ENCODE results near the gene C2orf81.
A peak's percentile ranks its signal among the peaks of the same experiment; 100 is the strongest.
"Not testable (repeated sequence)": the region's sequence is repeated elsewhere in the genome, so short reads cannot be mapped to it uniquely, and the experiment has no call there.

Gene C2orf81

DNA sequence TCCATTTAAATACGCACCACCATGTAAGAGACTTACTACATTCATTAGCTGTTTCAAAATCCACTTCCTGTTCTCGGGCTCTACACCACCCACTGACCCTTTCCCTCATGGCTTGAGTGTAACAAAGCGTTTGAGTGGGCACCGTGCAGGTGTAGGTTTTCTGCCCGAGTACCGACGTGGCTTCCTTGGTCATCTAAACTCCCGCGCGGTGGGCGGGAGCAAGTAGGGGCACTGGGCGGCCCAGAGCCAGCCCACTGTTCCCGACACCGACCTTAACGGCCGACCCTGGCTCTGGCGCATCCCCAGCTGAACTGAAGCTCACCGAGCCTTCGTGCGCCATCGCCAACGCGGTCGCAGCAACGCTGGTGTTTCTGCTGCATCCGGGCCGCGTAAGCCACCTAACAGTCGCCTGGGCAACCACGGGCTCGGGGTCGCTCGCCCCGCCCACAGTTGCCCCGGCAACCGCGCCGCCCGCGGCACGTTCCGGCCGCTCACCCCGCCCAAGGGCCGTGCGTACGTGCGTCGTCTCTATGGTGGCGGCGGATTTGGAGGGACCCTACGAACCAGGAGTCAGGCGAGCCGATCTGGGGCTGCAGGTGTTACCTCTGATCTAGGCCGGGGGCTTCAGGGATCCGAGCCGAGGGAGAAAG lies at the start of gene C2orf81, which contains the start of gene WDR54:
Gene C2orf81, minus strand, starts transcription at position 399 of the 650 bp plus-strand sequence. Its CDS starts 59 bp downstream, at position 340.
Gene WDR54, plus strand, starts transcription at position 510 of the 650 bp plus-strand sequence. CDS start 424 bp downstream, outside the sequence.
- peak; percentile 91 for DNase-seq
- in situ Hi-C loops (cut with HindIII; ENCODE audit: low pct_ligation_motif_present, low pct_unique_long_range_greater_than_20kb, low sequenced_read_pairs): no loop called here

DNA sequence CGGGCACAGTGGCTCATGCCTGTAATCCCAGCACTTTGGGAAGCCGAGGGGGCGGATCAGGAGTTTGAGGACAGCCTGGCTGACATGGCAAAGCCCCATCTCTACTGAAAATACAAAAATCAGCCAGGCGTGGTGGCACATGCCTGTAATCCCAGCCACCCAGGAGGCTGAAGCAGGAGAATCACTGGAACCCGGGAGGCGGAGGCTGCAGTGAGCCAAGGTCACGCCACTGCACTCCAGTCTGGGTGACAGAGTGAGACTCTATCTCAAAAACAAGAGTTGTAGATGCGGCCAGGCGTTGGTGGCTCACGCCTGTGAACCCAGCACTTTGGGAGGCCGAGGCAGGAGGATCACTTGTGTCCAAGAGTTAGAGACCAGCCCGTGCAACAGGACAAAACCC lies 49.3 kb upstream of the C2orf81 start:
- DNase-seq; in situ Hi-C loops (cut with HindIII; ENCODE audit: low pct_ligation_motif_present, low pct_unique_long_range_greater_than_20kb, low sequenced_read_pairs): not testable (repeated sequence)

- in situ Hi-C loops (cut with HindIII; ENCODE audit: low pct_ligation_motif_present, low pct_unique_long_range_greater_than_20kb, low sequenced_read_pairs): no loop called here
- no peak for DNase-seq
Measured at GRCh38 chr2:74464406-74464805, 43.0 kb upstream of the C2orf81 start.

GRCh38 chr2:74462786-74463105 lies 41.3 kb upstream of the C2orf81 start:
- in situ Hi-C loops (cut with HindIII; ENCODE audit: low pct_ligation_motif_present, low pct_unique_long_range_greater_than_20kb, low sequenced_read_pairs): no loop called here

DNA sequence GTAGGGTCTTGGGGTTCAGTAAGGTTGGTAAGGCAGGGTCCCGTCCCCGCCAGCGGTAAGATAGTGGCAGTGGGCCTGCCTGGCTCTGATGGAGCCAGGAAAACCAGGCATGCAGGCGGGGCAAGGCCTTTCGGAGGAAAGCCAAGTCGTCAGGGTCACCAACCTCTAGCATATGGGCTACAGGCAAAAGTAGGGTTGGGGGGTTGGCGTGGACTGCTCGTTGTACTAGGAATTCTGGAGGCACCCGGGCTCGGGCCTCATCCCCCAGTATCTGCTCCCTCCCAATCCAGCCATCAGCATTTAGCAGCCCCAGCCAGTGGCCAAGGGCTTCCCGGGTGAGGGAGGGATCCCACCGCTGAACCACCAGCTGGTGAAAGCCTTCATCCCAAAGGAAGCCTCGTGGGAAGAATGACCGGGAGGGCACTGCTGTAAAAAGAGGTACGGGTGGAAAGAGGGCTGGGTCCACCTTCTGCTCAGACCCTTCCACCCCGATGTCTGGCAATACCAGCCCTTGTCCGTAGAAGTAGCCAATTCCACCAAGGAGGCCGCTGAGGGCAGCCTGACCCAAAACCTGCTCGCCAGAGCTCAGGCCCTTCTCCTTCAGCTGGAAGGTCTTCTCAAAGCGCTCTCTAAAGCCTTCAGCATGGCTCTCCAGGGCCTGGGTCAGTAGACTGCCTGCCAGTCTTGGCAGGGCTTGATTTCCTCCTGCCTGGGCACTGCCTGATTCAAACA lies 40.8 kb upstream of the C2orf81 start:
- in situ Hi-C loops (cut with HindIII; ENCODE audit: low pct_ligation_motif_present, low pct_unique_long_range_greater_than_20kb, low sequenced_read_pairs): no loop called here
- no peak for DNase-seq

More at GRCh38 chr2:74462786-74463105, 41.3 kb upstream of the C2orf81 start:
- DNase-seq: no peak

GRCh38 chr2:74461187-74462053 lies 40.0 kb upstream of the C2orf81 start:
- DNase-seq: no peak
- in situ Hi-C loops (cut with HindIII; ENCODE audit: low pct_ligation_motif_present, low pct_unique_long_range_greater_than_20kb, low sequenced_read_pairs): no loop called here

DNA sequence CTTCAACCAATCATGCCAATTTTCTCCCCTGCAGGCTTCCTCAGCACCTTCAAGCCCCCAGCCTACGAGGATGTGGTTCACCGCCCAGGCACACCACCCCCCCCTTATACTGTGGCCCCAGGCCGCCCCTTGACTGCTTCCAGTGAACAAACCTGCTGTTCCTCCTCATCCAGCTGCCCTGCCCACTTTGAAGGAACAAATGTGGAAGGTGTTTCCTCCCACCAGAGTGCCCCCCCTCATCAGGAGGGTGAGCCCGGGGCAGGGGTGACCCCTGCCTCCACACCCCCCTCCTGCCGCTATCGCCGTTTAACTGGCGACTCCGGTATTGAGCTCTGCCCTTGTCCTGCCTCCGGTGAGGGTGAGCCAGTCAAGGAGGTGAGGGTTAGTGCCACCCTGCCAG lies 38.8 kb upstream of the C2orf81 start:
- DNase-seq; in situ Hi-C loops (cut with HindIII; ENCODE audit: low pct_ligation_motif_present, low pct_unique_long_range_greater_than_20kb, low sequenced_read_pairs): not testable (repeated sequence)

DNA sequence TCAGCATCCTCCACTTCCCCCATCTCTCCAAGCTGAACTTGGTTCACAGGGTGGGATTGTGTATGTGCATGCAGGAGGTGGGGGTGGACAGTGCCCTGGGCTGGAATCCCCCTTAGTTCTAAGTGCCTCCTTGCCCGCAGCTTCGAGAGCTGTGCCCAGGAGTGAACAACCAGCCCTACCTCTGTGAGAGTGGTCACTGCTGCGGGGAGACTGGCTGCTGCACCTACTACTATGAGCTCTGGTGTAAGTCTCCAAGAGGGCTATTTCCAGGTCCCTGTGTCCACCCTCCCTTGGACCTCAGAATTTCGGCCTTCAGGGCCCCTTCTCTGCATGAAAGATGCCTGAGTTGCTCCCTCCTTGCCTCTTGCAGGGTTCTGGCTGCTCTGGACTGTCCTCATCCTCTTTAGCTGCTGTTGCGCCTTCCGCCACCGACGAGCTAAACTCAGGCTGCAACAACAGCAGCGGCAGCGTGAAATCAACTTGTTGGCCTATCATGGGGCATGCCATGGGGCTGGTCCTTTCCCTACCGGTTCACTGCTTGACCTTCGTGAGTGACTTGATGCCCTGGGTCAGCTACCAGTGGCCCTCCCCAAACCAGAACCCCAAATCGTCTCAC lies 38.2 kb upstream of the C2orf81 start:
- in situ Hi-C loops (cut with HindIII; ENCODE audit: low pct_ligation_motif_present, low pct_unique_long_range_greater_than_20kb, low sequenced_read_pairs): not testable (repeated sequence)

DNA sequence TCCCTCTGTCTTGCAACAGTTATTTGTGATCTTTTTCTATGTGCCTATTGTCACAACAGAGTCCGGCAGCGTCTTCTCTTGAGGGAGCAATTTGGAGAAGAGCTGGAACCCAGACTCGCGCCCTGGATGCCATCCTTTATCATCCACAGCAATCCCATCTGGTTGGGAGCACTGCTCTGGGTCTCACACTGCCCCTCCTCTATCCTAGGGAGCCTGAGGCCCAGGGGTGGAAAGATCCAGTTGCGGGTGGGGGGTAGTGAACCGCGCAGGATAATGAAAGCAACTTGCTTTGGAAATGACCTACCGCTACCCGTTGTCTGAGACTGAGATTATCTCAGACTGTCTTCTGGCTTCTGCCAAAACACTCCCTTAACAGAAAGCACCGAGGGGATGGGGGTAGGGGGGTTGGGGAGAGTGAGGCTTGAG lies 37.5 kb upstream of the C2orf81 start:
- in situ Hi-C loops (cut with HindIII; ENCODE audit: low pct_ligation_motif_present, low pct_unique_long_range_greater_than_20kb, low sequenced_read_pairs): no loop called here
- no peak for DNase-seq

More for the DNA sequence above, 38.2 kb upstream of the C2orf81 start:
- not testable (repeated sequence) for DNase-seq

DNA sequence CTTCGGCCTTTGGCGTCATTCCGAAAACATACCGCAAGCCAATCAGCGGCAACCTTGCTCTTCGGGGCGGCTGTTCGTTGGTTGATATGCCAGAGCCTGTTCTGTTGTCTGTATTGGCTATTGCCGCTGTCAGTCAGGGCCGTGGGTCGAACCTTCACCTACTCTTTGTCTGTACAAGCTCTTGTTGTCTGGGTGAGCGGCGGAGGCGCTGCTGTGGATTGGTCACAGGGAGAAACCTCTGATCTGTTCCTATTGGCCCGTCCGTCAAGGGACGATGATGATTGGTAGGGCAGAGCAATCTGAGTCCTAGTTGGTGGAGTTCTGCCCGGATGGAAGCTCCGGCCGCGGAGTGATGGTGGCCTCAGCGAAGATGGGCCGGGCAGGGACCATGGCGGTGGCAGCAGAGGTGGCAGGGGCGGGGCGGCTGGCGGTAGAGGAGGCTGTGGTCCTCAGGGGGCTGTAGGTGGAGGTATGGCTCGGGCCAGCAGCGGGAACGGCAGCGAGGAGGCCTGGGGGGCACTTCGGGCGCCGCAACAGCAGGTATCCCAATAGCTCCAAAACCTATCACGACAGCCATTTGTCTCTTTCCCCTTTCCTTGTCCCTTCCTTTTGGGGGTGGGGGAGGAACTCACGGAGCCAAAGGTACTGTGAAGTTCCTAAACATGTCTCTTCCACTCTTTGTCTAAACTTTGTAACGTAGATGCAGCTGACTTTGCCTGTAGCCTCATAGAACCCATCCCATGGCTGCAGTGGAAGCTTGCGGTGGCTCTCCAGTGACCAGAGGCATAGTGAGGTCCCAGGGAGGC lies 36.9 kb upstream of the C2orf81 start, which contains the start of gene WBP1:
Gene WBP1, plus strand, starts transcription at position 307 of the 806 bp plus-strand sequence. Its CDS starts 165 bp downstream, at position 472.
- in situ Hi-C loops (cut with HindIII; ENCODE audit: low pct_ligation_motif_present, low pct_unique_long_range_greater_than_20kb, low sequenced_read_pairs): no loop called here
- peak; percentile 100 for DNase-seq

GRCh38 chr2:74457549-74458131 lies 36.2 kb upstream of the C2orf81 start:
- DNase-seq: peak; percentile 71
- in situ Hi-C loops (cut with HindIII; ENCODE audit: low pct_ligation_motif_present, low pct_unique_long_range_greater_than_20kb, low sequenced_read_pairs): no loop called here

GRCh38 chr2:74457129-74457548 lies 35.7 kb upstream of the C2orf81 start:
- DNase-seq: no peak

DNA sequence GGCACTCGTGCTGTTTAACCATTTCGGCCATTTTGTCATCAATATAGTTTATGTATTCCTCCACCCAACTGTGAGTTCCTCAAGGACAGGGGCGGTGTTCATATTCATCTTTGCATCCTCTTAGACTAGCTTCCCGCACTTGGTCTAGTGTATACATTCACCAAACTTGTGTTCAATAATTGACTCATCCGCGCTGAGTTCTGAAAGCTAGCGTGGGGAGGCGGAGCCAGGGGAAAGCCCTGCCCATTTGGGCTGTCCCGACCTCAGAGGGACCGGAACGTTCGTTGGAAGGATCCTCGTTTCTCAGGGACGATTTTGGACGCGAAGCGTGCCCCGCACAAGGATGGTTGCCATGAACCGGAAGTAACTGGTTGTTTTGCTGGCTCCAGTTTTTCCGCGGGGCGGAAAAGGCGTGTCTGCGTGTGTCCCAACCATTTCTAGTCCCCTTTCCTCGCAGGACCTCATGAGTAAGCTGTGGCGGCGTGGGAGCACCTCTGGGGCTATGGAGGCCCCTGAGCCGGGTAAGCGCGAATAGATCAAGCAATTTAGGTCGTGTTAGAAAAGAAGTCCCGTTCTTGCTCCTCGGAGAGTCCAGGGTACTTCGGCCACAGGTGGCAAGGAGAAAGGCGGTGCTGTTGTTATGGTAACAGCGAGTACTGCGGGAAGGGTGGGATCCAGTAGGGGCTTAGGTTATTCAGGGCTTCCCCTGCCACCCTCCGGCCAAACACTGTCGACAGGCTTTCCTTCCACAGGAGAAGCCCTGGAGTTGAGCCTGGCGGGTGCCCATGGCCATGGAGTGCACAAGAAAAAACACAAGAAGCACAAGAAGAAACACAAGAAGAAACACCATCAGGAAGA lies 33.5 kb upstream of the C2orf81 start, which contains the start of gene INO80B:
Gene INO80B, plus strand, starts transcription at position 434 of the 858 bp plus-strand sequence. Its CDS starts 30 bp downstream, at position 464.
- DNase-seq: peak; percentile 99
- in situ Hi-C loops (cut with HindIII; ENCODE audit: low pct_ligation_motif_present, low pct_unique_long_range_greater_than_20kb, low sequenced_read_pairs): no loop called here

More at GRCh38 chr2:74457129-74457548, 35.7 kb upstream of the C2orf81 start:
- in situ Hi-C loops (cut with HindIII; ENCODE audit: low pct_ligation_motif_present, low pct_unique_long_range_greater_than_20kb, low sequenced_read_pairs): no loop called here

DNA sequence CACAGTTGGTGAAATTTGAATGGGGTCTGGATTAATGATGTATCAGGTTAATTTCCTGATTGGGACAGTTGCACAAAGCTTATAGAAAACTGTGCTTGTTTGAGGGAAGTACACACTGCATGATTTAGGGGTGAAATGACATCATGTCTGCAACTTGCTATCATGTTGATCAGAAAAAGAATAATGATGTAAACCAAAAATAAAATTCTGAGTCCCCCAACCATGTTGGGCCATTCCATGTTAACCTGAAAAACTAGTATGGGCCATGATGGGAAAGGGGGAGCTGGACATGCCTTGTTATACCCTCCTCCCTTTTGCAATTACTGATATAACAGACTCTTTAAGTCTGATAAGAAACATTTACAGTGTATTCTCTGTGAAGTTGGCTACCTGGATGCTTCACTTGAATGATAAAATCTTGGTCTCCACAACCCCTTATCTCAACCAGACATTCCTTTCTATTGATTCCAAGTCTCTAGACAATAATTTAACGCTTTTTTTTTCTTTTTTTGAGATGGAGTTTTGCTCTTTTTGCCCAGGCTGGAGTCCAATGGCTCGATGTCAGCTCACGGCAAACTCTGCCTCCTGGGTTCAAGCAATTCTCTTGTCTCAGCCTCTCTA lies 29.3 kb upstream of the C2orf81 start:
- no peak for DNase-seq
- in situ Hi-C loops (cut with HindIII; ENCODE audit: low pct_ligation_motif_present, low pct_unique_long_range_greater_than_20kb, low sequenced_read_pairs): no loop called here

DNA sequence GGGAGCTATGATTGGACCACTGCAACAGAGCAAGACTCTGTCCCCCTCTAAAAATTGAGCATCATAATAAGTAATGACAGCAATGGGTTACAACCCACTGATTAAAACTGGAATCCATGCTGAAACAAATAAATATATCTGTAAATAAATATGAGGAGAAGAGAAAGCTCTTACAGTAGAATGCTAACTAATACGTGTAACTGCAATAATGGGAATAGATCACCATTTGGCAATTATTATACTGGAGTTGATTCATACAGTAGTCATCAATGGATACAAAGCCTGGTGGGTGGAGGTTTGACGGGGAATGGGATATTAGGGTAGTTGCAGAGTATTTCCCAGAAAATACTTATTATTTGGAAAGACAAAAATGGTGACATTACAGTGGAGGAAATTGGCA lies 27.4 kb upstream of the C2orf81 start:
- in situ Hi-C loops (cut with HindIII; ENCODE audit: low pct_ligation_motif_present, low pct_unique_long_range_greater_than_20kb, low sequenced_read_pairs): no loop called here

More for the DNA sequence above, 27.4 kb upstream of the C2orf81 start:
- DNase-seq: no peak

Data from ACHN (cell line).